ENCODE results near the gene TOP2B.
A peak's percentile ranks its signal among the peaks of the same experiment; 100 is the strongest.

The TOP2B gene

DNA sequence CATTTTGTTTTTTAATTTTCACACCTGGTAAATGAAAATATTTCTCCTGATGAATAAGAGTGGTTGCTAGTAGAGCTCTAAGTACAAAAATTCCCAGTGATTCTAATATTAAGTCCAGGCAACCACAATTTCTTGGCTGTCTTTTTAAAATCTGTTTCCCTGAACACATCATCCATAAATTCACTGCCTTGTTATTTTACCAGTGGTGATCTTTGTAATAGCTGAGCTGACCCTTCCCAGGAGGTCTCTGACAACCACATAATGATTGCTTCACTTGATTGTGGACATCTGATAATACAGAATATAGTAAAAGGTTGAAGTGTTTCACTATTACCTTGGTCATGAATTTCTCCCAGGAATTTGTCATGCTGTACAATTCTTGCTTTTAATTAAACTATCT is 13.9 kb upstream of the TOP2B start:
- DNase-seq (ENCODE audit: insufficient read length, low spot score) (no peak), FAIRE-seq (no peak)

DNA sequence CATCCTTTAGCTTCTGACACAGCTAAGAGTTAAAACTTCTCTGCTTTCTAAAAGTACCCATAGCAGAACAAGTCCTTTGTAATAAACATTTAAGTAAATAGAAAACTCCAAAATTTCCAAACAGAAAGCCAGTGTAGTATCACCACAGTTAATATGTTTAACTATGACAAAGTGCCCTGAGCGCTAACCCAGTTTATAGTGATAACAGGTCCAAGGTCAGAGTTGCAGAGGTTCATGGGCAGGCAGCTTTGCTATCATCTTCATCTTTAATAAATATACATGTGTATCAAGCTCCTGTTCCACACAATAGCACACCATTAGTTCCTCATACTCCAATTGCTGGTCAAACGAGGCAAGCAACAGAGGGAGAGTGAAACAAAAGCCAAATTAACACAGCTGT is 12.4 kb upstream of the TOP2B start:
- DNase-seq (ENCODE audit: insufficient read length, low spot score) (no peak), FAIRE-seq (no peak)

DNA sequence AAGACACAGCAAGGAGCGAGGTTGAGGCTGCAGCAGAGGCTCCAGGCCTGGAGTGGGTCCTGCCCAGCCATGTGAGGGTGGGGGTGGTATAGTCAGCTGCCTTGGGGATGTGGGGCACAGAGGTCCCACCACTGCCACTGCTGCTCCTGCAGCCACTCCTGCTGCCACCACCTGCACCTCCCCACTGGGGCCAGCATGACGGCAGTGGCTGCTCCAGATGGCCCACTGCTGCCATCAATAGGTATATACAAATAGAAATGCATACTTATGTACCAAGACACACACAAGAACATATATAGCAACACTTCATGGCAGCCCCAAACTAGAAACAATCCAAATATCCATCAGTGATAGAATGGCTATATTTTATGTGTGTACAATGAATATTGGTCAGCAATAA is 10.0 kb upstream of the TOP2B start:
- FAIRE-seq (no peak), DNase-seq (ENCODE audit: insufficient read length, low spot score) (no peak)

DNA sequence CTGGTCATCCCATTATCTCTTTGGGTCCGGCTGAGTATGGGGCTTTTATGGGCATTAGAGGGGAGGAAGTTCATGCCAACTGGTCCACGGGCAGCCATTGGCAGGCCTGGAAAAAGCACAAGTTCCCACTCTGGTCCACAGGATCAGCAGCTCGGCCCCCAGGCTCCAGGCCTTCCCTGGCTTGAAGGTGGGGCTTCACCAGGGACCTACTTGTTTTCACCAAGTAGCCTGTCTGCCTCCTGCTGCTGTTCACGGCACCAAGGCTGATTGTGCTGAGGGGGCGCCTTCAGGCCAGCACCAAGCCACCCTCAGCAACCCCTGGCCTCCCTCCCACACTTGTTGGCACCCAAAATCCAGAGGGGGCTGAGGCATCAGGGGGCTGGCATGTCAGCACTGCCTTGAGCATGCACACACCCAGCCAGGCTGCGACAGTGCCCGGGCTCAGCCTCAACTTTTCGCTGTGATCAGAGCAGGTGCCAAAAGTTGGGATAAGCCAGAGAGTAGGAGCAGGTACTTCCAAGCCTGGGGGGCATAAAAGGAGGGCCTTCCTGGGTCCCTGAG is 9.1 kb upstream of the TOP2B start:
- FAIRE-seq (no peak), DNase-seq (ENCODE audit: insufficient read length, low spot score) (no peak)

DNA sequence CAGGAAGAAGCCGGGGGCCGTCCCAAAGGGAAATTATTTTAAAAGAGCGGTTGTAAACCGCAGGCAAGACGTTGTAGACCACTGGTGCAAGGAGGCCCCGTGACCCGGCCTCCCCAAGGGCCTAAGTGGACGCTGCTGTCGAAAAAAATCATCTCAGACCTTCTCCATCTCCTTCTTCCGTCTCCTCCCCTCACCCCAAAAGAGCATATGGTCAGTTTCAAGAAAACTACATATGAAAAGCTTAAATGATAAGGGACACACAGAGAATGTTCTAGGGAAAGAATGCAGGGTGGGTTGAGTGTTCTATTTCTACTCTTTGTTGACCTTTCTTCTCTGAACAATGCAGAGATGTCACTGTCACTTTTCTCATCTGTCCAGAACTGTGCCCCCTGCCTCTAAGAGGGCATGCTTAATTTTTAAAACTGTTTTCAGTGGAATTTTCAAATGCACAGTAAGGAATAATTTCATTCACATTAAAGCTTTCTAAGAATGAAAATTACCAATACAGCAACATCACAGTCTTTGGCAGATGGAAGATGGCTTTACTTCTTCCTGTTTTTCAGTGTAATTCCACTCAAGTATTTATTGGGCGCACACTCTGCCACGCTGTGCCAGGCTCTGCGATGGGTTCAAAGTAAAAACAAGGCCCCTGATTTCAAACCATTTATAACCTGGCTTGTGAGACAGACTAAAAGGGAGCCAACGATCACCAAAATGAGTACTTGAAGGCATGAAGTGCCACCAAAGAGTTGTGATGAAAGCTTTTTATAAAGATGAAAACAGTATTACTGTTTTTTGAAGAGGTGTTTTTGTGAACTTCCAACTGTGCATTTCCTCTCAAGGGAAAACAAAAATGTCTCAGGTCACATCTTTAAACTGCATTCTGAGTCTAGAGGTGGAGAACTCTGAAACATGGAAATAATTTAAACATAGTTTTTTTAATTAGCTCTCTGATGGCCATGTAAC is 891 bp upstream of the TOP2B start:
- peak; percentile 53 for DNase-seq (ENCODE audit: insufficient read length, low spot score)
- FAIRE-seq: no peak

DNA sequence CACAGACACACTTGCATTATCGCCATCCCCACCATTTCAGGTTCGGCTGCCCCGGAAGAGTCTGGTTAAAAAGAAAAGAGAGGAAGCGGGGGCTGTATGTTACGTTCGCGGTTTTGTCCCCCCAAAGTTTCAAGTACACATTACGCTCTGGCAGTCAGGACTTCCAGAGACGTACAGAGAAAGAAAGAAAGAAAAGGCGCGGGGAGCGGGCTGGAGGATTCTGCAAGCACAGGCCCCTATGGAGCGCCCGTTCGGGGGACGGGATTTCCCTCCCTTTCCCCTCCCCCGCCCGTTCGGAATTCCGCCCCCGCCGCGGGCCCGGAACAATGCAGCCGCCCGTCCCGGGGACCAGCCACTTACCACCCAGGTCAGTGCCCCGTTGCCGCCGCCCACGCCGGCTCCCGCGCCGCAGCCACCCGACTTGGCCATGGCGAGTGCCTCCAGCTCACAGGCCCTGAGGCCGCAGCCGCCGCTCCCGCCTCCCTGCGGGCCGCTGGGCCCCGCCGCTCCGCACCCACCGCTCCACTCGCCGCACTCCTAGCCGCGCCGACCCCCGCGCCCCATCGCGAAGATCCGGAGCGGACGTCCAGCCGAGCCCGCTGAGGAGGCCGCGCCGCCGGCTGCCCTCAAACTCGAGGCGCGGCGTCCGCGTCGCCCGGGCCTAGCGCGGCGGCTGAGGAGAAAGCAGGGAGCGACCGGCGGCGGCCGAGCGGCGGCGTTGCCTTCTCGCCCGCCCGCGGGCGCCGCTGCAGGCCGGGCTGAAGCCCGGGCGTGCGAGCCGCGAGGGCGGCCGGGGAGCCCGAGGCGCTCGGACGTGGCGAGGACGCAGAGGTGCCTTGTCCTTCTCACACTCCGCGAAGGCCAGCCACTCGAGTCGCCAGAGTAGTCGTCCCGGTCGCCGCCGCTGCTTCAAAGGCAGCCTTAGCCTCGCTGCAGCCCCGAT is 567 bp downstream of the TOP2B start:
- FAIRE-seq: no peak
- DNase-seq (ENCODE audit: insufficient read length, low spot score): no peak

DNA sequence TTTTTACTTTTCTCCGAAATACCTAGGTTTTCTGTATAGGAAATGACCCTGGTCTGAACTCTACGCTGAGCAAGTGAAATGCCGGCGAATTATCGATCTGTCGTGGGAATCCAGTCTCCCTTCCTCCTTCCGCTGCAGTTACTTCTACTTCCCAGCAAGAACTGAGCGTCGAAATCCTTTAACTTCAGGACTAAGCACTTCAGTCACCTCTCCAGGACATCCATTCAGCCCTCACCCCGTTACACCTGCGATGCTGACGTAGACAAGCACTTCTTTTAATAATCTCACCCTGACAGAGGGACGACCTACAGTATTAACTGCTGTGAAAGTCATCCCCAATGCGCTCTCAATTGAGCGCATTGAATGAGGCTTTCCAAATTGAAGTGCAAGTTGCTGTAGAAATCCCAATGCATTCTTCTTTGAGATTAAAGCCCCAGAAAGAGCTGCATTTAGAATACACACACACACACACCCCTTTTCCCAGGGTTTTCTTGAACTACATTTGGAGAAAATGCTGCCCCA is 1.3 kb downstream of the TOP2B start:
- no peak for FAIRE-seq
- DNase-seq (ENCODE audit: insufficient read length, low spot score): no peak

DNA sequence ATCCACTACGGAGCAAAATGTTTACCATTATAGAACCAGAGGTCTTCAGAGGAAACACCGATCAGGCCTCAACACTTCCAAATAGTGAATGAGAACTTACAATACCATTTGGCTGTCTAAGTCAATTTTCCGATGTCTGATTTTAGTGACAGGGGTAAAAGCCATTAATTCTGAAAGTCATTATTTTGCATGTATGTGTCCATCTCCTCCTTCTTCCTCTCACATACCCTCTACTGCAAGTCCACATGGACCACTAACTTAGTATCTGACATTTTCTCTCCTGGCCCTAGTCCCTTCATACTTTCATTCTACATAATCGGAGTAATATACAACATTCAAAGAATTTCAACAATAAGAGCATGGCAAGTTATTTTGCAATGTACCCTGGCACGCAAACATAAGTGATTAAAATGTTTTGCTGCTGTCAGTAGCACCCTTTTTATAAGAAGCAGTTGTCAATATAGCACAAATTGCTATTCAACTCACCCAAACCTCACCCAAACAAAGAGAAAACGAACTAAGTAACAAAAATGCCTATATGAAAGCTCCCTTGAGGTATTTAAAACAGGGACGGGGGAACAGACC is 1.9 kb downstream of the TOP2B start:
- DNase-seq (ENCODE audit: insufficient read length, low spot score) (no peak), FAIRE-seq (no peak)

DNA sequence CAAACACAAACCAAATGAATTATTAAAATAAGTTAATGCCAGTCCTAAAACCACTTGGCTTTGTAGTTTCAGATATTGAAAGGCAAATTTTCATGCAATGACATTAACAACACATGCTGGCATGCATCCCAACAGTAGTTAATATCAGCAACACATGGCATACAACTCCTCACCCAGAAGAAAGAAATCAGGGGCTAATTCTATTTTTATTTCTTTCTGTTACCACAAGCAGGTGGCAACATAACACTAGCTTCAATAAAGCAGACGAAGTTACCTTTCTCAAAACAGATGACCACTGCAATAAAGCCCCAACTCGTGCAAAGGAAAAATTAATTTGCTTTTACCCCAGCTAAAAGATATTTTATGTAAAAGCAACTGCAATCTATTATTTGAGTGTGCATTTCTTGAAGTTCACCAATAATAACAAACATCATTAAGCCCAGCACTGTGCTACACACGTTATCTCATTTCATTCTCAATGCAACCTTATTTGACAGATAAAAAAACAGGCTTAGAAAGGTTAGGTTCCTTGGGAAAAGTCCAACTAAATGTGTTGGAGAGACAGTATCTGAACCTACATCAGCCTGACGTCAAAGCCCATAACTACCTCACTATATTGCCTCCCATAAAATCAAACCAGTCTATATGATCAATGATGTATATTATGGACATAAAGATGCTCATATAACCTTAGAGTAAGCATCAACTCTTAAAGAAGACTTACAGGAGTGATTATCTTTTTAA is 2.8 kb downstream of the TOP2B start:
- FAIRE-seq (no peak), DNase-seq (ENCODE audit: insufficient read length, low spot score) (no peak)

DNA sequence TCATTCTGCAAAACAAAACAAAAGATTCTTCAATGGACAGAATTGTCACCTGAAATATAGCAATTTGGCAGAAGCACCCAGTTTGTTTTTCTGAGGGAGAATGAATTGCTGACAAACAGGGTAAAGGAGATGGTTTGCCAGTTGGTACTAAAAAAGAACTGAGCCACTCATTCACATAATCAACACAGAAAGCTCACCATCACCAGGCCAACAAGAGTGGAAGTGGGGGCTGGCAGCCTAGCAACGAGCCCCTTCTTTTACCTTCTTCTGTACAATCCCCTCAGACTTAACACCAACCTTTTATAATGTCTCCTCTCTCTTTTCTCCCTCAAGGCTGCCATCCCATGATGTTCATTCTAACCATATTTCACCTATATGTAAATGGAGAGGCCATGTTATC is 5.9 kb downstream of the TOP2B start:
- no peak for FAIRE-seq
- no peak for DNase-seq (ENCODE audit: insufficient read length, low spot score)

DNA sequence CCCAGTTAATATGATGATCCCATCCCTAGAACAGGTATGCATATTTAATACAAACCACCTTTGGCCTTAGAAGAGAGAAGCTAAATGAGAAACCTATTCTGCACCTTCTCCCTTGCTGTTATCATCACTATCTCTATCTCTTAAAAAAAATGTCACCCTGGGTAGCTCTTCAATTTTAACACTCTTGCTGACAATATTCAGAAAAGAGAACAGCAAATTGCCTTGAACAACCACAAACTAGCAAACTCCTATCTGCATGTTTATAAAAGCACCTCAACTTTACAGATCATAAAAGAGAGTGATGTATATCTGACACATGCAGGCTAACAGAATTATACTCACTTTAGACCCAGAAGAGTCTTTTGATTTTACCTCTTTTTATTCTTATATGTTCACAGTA is 7.4 kb downstream of the TOP2B start:
- DNase-seq (ENCODE audit: insufficient read length, low spot score) (no peak), FAIRE-seq (no peak)

DNA sequence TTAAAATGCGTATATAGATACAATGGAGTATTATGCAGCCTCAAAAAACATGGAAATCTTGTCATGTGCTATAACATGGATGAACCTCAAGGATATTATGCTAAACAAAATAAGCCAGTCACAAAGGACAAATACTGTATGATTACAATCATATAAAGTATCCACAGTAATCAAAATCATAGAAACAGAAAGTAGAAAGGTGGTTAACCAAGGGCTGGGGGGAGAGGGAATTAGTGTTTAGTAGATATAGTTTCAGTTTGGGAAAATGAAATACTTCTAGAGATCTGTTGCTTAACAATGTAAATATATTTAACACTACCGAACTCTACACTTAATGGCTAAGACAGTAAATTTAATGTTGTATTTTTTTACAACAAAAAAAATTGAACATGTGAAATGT is 9.0 kb downstream of the TOP2B start:
- FAIRE-seq: no peak
- DNase-seq (ENCODE audit: insufficient read length, low spot score): no peak

DNA sequence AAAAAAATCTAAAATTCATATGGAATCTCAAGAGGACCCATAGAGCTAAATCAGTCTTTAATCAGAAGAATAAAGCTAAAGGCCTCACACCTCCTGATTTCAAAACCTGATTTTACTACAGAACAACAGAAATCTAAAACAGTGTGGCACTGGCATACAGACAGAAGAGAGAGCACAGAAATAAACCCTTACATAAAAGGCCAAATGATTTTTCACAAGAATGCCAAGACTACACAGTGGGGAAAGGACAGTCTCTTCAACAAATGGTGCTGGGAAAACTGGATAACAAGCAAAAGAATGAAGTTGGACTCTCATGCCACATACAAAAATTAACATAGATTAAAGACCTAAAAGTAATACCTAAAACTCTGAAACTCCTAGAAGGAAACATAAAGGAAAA is 10.1 kb downstream of the TOP2B start:
- DNase-seq (ENCODE audit: insufficient read length, low spot score): no peak
- no peak for FAIRE-seq

DNA sequence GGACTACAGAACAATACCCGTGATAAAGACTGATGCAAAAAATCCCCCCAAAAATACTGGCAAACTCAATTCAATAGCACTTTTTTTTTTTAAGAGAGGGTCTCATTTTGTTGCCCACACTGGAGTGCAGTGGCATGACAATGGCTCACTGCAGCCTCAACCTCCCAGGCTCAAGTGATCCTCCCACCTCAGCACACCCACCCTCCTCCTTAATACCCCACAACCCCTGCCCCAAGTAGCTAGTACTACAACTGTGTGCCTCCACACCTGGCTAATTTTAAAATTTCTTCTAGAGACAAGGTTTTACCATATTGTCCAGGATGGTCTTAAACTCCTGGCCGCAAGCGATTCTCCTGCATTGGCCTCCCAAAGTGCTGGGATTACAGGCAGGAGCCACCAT is 11.4 kb downstream of the TOP2B start:
- no peak for DNase-seq (ENCODE audit: insufficient read length, low spot score)
- no peak for FAIRE-seq

DNA sequence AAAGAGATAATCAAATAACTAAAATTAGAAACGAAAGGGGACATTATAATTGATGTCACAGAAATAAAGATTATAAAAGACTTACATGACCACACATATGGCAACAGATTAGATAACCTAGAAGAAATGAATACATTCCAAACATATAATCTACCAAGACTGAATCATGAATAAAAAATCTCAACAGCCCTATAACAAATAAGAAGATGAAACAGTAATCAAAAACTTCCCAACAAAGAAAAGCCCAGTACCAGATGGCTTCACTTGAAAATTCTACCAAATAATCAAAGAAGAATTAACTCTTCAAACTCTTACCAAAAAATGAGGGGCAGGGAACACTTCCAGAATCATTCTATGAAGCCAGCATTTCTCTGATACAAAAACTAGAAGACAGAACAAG is 11.8 kb downstream of the TOP2B start:
- DNase-seq (ENCODE audit: insufficient read length, low spot score): no peak
- FAIRE-seq: no peak

DNA sequence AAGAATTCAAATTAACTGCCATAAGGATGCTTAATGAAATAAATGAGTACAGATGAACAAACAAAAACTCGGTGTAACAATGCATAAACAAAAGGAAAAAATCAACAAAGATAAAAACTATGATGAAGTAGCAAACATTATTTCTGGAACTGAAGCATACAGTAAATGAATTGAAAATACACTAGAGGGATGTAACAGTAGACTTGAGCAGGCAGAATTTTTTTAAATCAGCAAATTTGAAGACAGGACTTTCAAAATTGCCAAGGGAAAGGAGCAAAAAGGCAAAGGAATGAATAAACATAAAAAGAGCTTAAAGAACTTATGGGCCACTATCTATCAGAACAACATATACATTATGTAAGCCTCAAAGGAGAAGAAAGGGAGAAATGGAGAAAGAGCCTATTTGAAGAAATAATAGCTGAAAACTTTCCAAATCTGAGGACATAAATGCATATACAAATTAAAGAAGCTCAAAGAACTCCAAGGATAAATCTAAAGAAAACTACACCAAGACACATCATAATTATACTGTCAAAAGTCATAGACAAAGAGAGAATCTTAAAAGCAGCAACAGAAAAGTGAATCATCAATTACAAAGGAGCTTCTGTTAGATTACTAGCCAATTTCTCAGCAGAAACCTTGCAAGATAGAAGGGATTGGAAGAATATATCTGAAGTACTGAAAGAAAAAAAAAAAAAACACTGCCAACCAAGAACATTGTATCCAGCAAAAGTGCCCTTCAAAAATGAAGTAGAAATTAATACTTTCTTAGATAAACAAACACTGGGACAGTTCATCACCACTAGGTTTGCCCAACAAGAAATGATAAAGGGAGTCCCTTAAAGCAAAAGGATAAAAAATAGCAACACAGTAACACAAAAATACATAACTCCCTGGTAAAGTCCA is 15.5 kb downstream of the TOP2B start:
- FAIRE-seq: no peak
- no peak for DNase-seq (ENCODE audit: insufficient read length, low spot score)

DNA sequence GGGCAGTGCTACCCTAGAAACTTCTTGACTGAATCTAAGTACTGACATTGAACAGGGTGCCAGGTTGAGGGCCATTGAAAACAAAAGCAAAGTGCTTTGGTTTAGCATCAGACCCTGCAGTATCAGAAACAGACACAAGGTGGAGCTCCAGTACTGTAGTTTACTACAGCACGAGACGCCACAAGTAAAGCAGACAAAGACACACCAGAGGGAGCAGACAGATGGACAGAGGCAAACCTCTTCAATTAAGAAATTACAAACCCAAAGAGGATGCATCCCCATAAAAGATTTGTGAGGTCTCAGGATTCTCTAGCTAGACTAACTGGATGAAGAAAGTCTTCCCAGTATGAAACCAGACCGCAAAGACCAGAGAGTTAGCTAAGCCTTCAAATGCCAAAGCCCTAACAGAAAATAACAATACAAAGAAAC is 16.6 kb downstream of the TOP2B start:
- DNase-seq (ENCODE audit: insufficient read length, low spot score) (peak; percentile 57), FAIRE-seq (peak; percentile 33)

DNA sequence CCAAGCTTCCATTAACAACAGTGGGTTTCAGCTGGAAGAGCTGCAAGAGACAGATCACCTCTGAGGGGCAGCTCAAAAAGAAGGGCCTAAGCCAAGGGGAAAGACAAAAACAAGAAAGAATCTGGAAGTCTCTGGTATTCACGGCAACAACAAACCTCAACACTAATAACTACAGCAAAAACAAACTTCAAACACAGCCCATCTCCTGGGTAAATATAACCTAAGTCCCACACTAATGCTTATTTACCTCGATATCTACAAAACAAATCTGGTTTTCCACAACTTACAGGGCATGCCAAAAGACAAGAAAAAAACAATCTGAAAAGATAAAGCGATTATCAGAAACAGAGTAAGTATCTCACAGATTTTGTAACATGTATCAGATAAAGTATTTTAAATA is 29.7 kb downstream of the TOP2B start:
- no peak for DNase-seq (ENCODE audit: insufficient read length, low spot score)
- no peak for FAIRE-seq

DNA sequence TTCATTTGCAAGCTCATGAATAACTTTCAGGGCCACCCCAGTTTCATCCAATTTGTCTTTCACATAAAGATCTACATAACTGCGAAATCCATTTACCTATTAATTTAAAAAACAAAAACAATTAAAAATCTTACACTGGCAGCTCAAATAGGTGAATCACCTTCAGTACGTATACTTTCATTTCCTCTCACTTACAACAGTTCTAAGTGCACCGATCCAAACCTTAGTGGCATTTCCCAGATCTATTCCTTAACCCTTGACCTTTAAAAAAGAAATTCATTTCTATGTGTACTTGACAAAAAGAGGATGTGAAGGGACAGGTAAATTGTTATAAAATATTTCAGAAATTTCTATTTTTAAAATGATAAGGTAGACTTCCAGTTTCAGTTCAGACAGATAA is 30.8 kb downstream of the TOP2B start:
- no peak for DNase-seq (ENCODE audit: insufficient read length, low spot score)
- no peak for FAIRE-seq

All from HTR-8/SVneo (cell line).